ENCODE results near the gene ZMIZ2.
"Not testable (repeated sequence)": the region's sequence is repeated elsewhere in the genome, so short reads cannot be mapped to it uniquely, and the experiment has no call there.

ZMIZ2 gene

GRCh38 chr7:44803828-44804519, 55.3 kb downstream of the ZMIZ2 start:
- not testable (repeated sequence) for DNase-seq (ENCODE audit: low spot score)

DNA sequence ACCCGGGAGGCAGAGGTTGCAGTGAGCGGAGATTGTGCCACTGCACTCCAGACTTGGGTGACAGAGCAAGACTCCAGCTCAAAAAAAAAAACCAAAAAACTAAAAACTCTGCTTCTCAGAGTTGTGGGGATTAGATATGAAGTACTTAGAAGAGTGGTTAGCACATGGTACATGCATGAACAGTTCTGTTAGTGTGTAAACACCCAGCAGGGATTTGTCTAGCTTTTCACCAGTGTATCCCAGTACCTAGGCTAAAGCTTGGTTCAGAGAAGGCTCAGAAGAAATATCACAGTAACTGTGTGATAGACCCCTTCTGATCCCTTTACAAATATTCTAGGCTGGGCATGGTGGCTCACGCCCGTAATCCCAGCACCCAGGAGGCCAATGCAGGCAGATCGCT, 57.3 kb downstream of the ZMIZ2 start:
- DNase-seq (ENCODE audit: low spot score) = no peak

DNA sequence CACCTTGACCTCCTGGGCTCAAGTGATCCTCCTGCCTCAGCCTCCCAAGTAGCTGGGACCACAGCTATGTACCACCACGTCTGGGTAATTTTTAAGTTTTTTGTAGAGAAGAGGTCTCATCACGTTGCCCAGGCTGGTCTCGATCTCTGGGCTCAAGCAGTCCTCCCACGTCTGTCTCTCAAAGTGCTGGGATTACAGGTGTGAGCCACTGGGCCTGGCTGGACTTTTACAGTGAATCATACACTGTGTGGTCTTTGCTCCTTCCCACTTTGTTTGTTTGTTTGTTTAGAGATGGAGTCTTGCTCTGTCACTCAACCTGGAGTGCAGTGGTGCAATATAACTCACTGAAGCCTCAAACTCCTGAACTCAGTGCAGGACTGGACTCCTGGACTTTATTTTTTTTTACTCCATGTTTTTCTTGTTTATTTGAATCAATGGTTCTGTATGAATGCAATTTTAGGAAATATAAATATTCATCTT, 60.3 kb downstream of the ZMIZ2 start:
- no peak for DNase-seq (ENCODE audit: low spot score)

- no peak for DNase-seq (ENCODE audit: low spot score)
These were observed 62.4 kb downstream of the ZMIZ2 start for GRCh38 chr7:44811093-44811492.

DNA sequence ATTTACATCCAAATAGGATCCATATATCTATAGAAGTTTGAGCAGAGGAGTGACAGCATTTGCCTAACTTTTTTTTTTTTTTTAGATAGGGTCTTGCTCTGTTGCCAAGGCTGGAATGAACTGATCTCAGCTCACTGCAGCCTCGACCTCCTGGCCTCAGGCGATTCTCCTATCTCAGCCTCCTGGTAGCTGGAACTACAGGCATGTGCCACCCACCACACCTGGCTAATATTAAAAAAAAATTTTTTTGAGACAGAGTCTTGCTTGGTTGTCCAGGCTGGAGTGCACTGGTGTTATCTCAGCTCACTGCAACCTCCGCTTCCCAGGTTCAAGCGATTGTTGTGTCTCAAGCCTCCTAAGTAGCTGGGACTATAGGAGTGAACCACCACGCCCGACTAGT, 62.9 kb downstream of the ZMIZ2 start:
- DNase-seq (ENCODE audit: low spot score) = no peak

GRCh38 chr7:44814919-44815318, 66.3 kb downstream of the ZMIZ2 start:
- no peak for DNase-seq (ENCODE audit: low spot score)

DNA sequence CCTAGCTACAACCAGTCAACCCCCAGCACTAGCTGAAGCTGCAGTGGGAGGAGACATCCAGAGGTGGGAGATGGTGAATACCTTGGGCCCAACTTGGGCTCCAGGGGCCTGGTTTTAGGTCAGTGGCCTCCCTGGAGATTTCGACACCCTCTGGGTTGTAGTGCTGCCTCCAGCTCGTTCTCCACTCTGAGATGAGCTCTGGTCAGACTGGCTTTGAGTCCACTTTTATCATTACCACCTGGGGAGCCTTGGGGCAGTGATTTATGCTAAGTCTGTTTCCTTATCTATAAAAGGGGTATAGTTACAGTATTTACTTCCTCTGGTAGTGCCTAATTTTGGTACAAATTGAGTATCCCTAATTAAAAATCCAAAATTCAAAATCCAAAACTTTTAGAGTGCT, 70.6 kb downstream of the ZMIZ2 start:
- no peak for DNase-seq (ENCODE audit: low spot score)

Data from hematopoietic multipotent progenitor cell treated with erythropoietin and hydrocortisone succinate and interleukin-3 and kit ligand, for 17 days (in vitro differentiated cells).